Measurements from ENCODE around the gene CDYL2.
"Not testable (repeated sequence)": the region's sequence is repeated elsewhere in the genome, so short reads cannot be mapped to it uniquely, and the experiment has no call there.

The CDYL2 gene, protein sequence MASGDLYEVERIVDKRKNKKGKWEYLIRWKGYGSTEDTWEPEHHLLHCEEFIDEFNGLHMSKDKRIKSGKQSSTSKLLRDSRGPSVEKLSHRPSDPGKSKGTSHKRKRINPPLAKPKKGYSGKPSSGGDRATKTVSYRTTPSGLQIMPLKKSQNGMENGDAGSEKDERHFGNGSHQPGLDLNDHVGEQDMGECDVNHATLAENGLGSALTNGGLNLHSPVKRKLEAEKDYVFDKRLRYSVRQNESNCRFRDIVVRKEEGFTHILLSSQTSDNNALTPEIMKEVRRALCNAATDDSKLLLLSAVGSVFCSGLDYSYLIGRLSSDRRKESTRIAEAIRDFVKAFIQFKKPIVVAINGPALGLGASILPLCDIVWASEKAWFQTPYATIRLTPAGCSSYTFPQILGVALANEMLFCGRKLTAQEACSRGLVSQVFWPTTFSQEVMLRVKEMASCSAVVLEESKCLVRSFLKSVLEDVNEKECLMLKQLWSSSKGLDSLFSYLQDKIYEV

DNA sequence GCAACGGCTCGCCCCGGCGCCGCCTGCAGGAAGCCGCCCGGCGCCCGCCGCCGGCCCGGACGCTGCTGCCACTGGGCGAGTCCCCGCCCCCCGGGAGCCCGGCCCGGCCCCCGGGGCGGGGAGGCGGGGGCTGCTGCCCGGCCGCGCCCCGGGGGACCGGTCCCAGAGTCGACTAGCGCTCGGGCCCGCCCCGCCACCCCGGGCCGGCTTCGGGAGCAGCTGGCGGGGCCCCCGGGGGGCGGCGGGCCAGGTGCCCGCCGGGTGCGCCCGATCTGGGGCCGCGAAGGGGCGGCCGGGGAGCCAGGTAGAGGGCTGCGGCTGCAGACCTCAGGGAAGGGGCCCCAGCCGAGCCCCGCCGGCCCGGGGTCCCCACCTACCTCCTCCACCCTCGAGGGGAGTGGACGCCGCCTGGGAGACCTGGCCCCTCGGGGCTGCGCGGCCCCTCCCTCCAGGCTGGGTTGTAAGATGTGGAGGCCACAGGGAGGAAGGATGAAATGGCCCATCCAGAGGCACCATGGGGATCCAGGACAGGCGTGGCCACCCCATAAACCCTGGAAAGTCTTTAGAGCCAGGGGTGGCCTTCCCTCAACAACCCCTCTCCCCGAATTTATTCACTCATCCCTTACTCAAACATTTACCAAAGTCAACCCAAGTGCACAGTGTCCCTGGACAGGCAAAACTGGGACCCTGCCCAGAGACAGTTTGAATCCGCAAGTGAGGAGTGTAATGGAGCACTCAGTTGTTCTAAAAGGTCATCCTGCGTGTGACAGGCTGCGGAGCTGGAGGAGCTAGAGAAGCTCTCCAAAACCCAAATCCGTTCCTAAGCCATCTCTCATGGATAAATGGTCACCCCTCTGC, at the start of gene CDYL2:
CDYL2 (minus strand) TSS at position 73 of the 858 bp plus-strand sequence. CDS start 425 bp downstream, outside the sequence.
- peak in 1 of 2 donors; percentile 19 for DNase-seq (ENCODE audit: extremely low read depth in 1 of 2, low read depth in 1 of 2)

DNA sequence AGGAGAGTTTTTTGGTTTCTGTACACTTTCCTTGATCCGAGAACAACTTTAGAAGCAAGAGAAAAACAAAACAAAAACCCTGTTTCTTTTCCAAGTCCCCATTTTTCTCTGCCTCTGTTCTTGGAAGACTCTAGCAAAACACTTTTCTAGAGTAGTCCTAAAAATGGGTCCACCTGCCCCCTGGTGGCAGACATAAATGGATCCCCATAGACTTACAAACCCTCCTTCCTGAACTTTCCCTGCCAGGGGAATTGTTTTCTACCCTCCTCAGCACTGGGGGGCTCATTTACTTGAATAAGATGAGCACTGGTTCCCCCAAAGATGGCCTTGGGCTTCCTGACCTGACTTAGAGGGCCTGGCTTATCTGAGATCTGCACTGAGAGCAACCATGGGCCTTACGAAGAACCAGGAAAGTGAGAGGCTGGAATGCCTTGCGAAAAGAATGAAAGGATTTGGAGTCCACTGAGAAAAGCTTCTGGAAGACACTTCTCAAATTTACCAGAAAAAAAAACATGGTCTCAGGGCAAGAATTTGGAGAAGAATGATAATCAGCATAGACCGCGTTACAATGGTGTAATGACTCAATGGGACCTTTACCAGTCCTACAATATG, 48.0 kb upstream of the CDYL2 start:
- no peak for DNase-seq (ENCODE audit: extremely low read depth in 1 of 2, low read depth in 1 of 2)

DNA sequence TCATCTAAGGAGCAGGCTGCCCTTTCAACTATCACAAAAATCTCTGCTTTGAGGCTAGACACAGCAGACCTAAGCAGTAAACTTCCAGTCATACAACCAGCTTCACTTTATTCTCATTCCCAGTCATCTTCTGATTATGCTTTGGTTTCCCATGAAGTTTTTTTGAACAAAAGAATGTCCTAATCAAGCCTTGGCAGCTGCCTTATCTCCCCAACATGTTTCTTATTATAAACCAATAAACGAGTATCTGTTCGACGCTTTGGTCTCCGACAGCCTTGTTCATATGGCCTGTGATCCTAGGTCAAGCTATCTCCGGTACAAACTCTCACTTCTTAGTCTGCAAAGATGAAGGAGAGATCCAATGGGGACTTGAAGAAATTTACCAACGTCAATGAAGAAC, 47.4 kb upstream of the CDYL2 start:
- DNase-seq (ENCODE audit: extremely low read depth in 1 of 2, low read depth in 1 of 2), result no peak

DNA sequence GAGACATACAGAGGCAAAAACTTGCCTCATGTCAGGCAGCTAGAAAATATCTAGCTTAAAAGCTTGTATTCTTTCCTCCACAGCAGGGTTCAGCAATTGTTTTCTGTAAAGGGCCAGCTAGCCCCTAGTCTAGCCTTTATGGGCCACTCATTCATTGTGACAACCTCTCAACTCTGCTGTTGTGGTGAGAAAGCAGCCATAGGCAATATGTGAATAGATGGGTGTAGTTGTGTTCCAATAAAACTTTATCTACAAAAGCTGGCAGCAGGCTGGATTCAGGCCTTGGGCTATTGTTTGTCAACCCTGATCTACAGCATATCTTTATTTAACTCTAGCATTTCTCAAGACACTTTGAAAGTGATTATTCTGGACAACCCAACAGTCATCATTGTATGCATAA, 46.4 kb upstream of the CDYL2 start:
- no peak for DNase-seq (ENCODE audit: extremely low read depth in 1 of 2, low read depth in 1 of 2)

DNA sequence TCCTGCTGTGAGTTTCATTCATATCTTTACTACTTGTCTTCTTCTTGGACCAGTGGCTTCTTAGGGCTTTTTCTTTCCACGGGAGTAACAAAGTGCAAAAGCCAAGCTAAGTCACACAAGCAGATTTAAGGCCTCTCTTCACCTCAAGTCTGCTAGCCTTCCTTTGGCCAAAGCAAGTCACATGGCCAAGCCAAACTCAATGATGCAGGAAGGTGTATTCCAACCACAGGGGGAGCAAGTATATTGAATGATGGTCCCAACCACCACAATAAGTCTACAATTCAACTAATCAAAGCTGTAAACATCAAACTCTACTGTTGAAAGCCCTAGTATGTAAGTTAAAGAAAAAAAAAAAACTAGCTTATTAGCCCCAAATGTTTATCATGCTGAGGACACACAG, 44.5 kb upstream of the CDYL2 start:
- no peak for DNase-seq (ENCODE audit: extremely low read depth in 1 of 2, low read depth in 1 of 2)

DNA sequence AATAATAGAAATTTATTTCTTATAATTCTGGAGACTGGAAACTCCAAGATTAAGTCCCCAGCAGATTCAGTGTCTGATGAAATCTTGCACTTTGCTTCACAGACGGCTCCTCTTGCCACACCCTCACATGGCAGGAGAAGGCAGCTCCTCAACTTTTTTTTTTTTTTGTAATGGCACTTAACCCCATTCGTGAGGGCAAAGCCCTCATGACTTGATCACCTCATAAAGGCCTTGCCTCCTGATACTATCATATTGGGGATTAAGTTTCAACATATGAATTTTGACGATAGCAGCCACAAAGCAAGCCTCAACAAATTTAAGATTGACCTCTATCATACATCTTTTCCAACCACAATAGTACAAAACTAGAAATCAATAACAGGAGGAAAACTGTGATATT, 42.3 kb upstream of the CDYL2 start:
- DNase-seq (ENCODE audit: extremely low read depth in 1 of 2, low read depth in 1 of 2), result no peak

DNA sequence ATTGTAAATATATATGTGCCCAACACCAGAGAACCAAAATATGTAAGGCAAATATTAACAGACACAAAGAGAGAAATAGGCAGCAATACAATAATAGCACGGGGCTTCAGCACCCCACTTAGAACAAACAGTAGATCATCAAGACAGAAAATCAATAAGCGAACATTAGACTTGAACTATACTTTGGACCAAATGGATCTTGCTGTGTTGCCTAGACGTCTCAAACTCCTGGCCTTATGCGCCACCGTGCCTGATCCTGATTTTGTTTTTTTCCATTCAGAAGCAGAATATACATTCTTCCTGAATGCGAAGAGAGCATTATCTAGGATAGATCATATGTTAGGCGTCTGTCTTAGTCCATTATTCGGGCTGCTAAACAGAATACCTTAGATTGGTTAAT, 41.9 kb upstream of the CDYL2 start:
- DNase-seq (ENCODE audit: extremely low read depth in 1 of 2, low read depth in 1 of 2), result no peak

DNA sequence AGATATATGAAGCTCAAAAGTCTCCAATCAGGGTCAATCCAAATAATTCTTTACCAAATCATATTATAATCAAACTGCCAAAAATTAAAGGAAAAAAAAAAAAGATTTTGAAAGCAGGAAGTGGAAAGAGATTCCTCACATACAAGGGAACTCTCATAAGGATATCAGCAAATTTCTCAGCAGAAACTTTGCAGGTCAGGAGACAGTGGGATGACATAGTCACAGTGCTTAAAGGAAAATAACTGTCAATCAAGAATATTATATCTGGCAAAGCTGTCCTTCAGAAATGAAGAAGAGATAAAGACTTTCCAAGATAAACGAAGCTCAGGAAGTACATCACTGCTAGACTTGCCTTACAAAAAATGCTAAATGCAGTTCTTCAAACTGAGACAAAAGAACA, 40.0 kb upstream of the CDYL2 start:
- no peak for DNase-seq (ENCODE audit: extremely low read depth in 1 of 2, low read depth in 1 of 2)

DNA sequence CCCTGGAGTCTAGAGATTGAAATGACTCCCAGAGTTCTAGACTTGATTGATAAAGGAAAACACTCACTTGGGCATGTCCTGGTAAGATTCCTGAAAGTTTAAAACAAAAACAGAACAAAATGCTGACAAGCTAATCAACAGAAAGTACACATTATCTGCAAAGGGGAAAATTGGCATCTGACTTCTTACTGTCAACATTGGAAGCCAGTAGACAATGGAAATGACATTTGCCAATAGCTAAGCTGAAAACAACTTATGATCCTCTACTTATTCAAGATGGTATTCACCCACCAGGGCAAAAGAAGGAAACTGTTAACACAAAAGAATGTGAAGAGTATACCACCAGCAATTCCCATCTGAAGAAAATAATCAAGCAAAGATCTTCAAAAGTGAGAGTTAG, 36.8 kb upstream of the CDYL2 start:
- no peak for DNase-seq (ENCODE audit: extremely low read depth in 1 of 2, low read depth in 1 of 2)

DNA sequence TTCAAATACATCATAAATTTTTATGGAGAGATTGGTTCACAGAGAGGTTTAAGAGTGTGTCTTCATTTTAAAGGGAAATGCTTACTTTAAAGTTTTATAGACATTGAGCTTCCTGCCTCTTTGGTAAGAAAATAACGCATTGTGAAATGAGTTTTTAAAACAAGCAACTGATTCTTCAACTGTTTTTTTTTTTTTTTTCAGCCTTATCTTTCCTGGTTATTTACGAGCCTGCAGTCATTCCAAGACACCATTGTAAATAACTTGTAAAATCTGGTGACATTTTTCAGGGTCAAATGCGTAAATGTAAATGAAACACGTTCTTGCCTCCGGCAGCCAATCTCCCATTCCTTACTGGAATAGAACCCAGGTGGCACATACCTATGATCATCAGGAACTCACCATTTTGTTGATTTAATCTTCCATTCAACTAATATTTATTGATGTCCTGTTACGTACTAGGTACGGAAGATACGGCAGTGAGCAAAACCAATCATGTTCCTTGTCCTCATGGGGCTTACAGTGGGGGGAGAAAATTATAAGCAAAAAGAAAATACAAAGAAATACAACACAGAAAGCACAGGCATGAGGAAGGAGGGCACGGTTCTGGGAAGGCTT, 33.2 kb upstream of the CDYL2 start:
- DNase-seq (ENCODE audit: extremely low read depth in 1 of 2, low read depth in 1 of 2), result no peak

DNA sequence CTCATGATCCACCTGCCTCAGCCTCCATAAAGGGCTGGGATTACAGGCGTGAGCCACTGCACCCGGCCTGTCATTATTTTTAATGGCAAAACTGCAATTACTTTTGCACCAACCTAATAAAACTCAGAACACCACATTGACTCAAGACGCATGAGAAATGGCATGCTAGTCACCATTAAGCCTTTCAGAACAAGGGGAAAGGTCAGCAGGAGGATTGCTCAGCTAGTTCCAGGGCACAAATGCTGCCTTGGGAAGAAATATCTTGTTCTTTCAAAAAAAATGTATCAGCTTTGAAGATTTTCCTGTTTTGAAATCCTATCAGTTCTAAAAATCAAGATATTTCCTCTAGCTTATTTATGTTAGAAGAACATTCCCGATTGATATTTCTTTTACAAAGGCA, 32.4 kb upstream of the CDYL2 start:
- no peak for DNase-seq (ENCODE audit: extremely low read depth in 1 of 2, low read depth in 1 of 2)

DNA sequence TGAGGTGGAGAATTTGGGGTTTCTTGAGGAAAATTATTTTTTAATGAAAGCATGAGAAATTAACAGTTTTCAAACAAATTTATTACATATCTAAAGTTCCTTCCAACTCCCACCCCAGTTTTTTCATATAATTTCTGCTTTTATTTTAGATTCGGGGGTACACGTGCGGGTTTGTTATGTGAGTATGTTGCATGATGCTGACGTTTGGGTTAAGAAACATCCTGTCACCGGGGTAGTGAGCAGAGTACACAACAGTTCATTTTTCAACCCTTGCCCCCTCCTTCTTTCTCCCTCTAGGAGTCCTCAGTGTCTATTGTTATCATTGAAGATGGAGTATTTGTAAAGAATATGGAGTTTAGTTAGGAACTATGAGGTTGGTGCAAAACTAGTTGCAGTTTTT, 31.8 kb upstream of the CDYL2 start:
- no peak for DNase-seq (ENCODE audit: extremely low read depth in 1 of 2, low read depth in 1 of 2)

DNA sequence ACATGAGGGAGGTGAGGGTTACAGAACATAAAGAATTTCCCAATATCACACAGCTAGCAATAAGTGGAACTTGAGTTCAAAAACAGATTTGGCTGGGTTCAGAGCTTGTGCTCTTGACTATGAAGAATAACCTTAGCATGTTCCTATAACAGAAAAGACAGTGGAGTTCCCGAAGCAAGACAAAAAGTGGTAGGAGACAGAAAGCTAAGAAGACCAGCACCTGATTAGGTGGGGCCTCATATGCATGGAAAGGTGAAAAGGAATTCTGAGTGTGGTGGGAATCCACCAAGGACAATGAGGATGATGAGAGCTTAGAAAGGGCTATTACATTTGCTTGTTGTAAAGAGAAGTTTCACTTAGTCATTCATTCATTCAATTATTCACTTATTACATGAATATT, 26.6 kb upstream of the CDYL2 start:
- DNase-seq (ENCODE audit: extremely low read depth in 1 of 2, low read depth in 1 of 2), result no peak

DNA sequence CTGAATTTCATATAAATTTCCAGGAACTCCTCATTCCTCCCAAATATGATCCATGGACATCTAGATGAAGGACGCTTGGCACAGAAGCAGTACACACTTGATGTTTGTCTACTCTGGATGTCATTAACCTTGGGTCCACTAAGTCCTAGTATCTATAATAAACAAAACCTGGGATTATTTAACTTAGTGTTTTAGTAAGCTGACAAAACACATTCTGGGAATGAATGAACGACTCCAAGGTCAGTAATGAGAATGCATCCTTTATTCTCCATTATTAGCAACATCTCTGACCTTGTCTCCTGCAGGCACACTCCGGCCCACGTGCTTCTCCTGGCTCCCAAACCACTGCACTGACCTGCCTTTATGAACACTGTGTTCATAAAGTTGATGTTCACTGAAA, 24.1 kb upstream of the CDYL2 start:
- no peak for DNase-seq (ENCODE audit: extremely low read depth in 1 of 2, low read depth in 1 of 2)

DNA sequence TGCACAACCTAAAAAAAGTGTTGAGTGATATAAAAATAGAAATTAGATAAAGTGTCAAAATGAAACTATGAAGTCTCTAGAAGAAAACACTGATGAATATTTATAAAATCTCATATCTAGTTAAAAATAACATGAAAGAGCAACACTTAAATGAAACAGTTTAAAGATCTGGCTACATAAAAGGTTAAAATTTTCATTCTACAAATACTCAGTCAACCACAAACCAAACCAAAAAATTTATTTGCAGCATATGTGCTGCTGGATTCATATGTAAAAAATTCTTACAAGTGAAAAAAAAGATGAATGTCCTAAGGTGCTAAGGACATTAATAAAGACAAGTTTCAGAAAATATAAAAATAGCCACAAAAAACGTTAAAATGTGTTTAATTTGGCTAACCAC, 22.6 kb upstream of the CDYL2 start:
- DNase-seq (ENCODE audit: extremely low read depth in 1 of 2, low read depth in 1 of 2), result no peak

DNA sequence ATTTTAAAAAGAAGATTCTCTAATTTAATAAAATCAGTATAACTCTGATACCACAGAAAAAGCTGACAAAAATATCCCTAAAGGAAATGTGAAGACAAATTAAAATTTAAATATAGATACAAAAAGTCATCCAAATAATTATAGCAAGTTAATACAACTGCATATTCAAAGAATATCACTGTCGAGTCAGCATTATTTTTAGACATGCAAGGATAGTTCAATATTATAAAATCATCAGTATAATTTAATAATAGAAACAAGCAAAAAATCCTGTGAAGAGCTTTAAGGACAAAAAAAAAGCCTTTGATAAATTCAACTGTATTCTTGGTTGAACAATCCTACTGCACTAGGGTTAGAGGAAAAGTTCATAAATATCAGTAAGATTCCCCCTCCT, 21.0 kb upstream of the CDYL2 start:
- no peak for DNase-seq (ENCODE audit: extremely low read depth in 1 of 2, low read depth in 1 of 2)

DNA sequence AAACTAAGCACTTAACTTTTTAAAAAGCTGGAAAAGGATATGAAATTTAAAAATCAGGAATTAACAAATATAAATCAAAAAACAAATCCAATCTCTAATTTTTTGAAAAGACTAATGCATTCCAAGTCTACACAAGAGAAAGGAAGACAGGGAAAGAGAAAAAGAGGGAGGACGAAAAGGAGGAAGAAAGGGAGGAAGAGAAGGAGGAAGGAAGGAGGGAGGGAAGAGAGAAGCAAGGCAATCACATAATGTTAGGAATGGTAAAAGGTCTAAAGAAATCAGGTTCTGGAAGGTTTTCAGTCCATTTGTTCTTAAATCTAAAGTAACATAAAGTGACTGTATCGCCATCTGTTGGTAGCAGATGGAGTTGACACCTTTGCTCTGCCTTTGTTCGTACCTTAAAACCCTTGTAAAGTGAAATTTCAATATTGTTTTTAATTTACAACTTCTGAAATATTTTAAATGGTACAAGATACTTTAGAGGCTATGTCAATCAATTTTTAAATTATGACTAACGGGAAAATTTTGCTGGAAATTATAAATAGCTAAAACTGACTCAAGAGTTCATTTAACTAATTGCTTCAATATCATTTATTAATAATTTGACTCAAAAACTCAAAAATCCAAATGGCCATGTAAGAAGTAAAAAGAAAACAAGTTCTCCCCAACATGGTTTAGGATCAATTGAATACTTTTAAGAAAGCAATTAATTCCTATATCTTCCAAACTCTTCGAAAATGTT, 20.4 kb upstream of the CDYL2 start:
- no peak for DNase-seq (ENCODE audit: extremely low read depth in 1 of 2, low read depth in 1 of 2)

DNA sequence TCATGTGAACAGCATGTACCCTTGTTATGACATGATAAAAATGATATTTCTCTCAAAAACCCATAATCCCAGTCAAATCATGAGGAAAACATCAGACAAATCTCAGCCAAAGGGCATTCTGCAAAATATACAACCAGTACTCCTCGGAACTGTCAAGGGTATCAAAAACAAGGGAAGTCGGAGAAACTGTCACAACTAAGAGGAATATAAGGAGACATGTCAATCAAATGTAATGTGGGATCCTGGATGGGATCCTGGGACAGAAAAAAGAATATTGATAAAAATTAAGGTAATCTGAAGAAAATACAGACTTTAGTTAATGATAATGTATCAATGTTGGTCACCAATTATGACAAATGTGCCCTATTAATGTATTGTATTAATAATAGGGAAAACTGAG, 15.6 kb upstream of the CDYL2 start:
- no peak for DNase-seq (ENCODE audit: extremely low read depth in 1 of 2, low read depth in 1 of 2)

DNA sequence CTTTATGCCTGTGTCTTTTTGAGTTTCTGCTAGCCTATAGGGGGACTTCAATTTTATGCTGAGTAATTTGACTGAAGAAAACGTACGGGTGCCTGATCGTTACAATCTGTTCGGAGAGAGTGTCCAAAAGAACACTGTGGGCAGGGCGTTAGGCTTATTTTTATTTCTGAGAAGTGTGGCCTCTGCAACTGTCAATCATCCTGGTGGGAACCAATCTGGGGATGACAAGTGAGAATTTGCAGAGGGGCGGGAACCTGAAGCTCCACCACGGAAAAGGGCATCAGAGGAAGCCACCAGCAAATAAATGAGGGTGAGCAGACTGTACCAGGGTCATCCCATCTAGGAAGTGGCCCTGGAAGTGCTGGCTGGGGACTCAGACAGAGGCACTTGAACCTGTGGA, 12.0 kb upstream of the CDYL2 start:
- DNase-seq (ENCODE audit: extremely low read depth in 1 of 2, low read depth in 1 of 2), result no peak

DNA sequence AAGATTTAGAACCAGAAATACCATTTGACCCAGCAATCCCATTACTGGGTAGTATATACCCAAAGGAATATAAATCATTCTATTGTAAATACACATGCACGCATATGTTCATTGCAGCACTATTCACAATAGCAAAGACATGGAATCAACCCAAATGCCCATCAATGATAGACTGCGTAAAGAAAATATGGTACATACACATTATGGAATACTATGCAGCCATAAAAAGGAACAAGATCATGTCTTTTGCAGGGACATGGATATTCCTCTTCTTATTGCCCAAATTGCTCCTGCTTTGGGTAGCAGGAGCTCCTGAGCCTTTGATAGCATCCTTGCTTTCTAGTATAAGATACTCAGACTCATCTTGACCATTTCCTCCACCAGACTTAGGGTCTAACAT, 10.9 kb upstream of the CDYL2 start:
- DNase-seq (ENCODE audit: extremely low read depth in 1 of 2, low read depth in 1 of 2), result not testable (repeated sequence)
